ENCODE results near the gene LZTR1.

Gene LZTR1

DNA sequence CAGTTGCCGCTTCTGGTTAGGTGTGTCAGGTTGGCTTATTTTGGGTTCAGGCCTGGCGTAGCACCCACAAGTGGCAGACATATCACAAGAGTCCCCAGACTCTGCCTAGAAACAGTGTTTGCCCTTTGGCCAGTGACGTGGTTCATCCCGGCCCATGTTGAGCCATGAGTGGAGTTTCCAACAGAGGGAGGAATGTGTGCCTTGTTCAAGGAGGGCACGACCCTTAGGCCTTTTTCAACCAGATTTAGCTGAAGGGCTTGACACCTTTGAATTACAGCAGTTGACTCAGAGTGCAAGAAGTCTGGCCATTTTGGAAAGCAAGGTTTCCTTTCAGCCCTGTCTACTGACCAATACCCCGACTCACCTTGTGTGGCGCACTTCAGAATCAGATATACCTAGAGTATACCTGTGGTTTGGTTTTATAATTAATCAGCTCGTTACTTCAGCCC lies 30.1 kb upstream of the LZTR1 start:
- Histone ChIP-seq H3K9ac (ENCODE audit: low read length) (no peak overlapping the region), H4K20me1 (ENCODE audit: insufficient read depth, low read length) (peaks cover 31% of the 10 kb centered on the region)

GRCh38 chr22:20952544-20953341 lies 29.4 kb upstream of the LZTR1 start:
- H3K4me3 ChIP-seq (ENCODE audit: low read length): no peak overlapping the region
- no peaks in the 10 kb centered on the region for H3K4me1 ChIP-seq (ENCODE audit: low read length)
- TF ChIP-seq CTCF (IDR thresholded peaks at IDR 0.05; ENCODE audit: low read length) (no peak), EZH2 (optimal IDR thresholded peaks at IDR 0.05; ENCODE audit: low read depth, low read length) (no peak), EZH2phosphoT487 (IDR thresholded peaks at IDR 0.05; ENCODE audit: low read length) (no peak)
- no peaks in the 10 kb centered on the region; the same call in 1 of the 2 replicates for H3F3A ChIP-seq (ENCODE audit: insufficient read depth, low read length)
- no peak overlapping the region for H2AFZ ChIP-seq (ENCODE audit: low read length)
- no peaks in the 10 kb centered on the region for H3K27me3 ChIP-seq (replicated peaks; ENCODE audit: insufficient read depth, low read length)
- peaks cover 58% of the 10 kb centered on the region for H3K79me2 ChIP-seq (ENCODE audit: low read length)
- H3K36me3 ChIP-seq (replicated peaks; ENCODE audit: insufficient read depth, low read length): peaks cover 9% of the 10 kb centered on the region
- peaks cover 27% of the 10 kb centered on the region for H4K20me1 ChIP-seq (ENCODE audit: insufficient read depth, low read length)
- DNase-seq: no peak
- H3K9me2 ChIP-seq (replicated peaks; ENCODE audit: insufficient read depth, low read length): no peaks in the 10 kb centered on the region
- H3K9ac ChIP-seq (ENCODE audit: low read length): no peak overlapping the region
- no peak overlapping the region for H3K4me2 ChIP-seq (ENCODE audit: low read depth, low read length)
- no peaks in the 10 kb centered on the region for H3K9me3 ChIP-seq (replicated peaks; ENCODE audit: insufficient read depth, low read length)
- no peak overlapping the region for H3K27ac ChIP-seq (ENCODE audit: low read length)

More for the DNA sequence above, 30.1 kb upstream of the LZTR1 start:
- Histone ChIP-seq H3K9me2 (replicated peaks; ENCODE audit: insufficient read depth, low read length) (no peaks in the 10 kb centered on the region), H3K79me2 (ENCODE audit: low read length) (peaks cover 66% of the 10 kb centered on the region), H3K36me3 (replicated peaks; ENCODE audit: insufficient read depth, low read length) (peaks cover 9% of the 10 kb centered on the region), H3K4me3 (ENCODE audit: low read length) (no peak overlapping the region), H3K27me3 (replicated peaks; ENCODE audit: insufficient read depth, low read length) (no peaks in the 10 kb centered on the region), H3K27ac (ENCODE audit: low read length) (no peak overlapping the region), H3K4me2 (ENCODE audit: low read depth, low read length) (no peak overlapping the region), H2AFZ (ENCODE audit: low read length) (no peak overlapping the region), H3K4me1 (ENCODE audit: low read length) (no peaks in the 10 kb centered on the region), H3F3A (ENCODE audit: insufficient read depth, low read length) (no peaks in the 10 kb centered on the region; the same call in 1 of the 2 replicates), H3K9me3 (replicated peaks; ENCODE audit: insufficient read depth, low read length) (no peaks in the 10 kb centered on the region)
- TF ChIP-seq EZH2 (optimal IDR thresholded peaks at IDR 0.05; ENCODE audit: low read depth, low read length) (no peak), CTCF (IDR thresholded peaks at IDR 0.05; ENCODE audit: low read length) (no peak), EZH2phosphoT487 (IDR thresholded peaks at IDR 0.05; ENCODE audit: low read length) (no peak)
- no peak for DNase-seq

DNA sequence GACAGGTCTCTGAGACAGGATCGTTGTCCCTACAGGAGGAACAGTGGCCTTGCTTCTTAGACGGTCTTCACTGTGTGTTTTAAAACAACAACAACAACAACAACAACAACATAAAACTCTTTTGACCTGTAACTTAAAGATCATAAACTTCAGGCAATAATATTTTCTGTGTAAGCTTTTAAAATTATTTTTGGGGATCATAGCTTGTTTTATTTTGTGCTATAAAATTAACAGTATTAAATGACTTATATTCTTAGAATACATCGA lies 28.8 kb upstream of the LZTR1 start:
- Histone ChIP-seq H3K4me1 (ENCODE audit: low read length) (no peaks in the 10 kb centered on the region), H3K9me2 (replicated peaks; ENCODE audit: insufficient read depth, low read length) (no peaks in the 10 kb centered on the region), H2AFZ (ENCODE audit: low read length) (no peak overlapping the region), H3K27ac (ENCODE audit: low read length) (no peak overlapping the region), H3K4me2 (ENCODE audit: low read depth, low read length) (no peak overlapping the region), H3K79me2 (ENCODE audit: low read length) (peaks cover 53% of the 10 kb centered on the region), H3K4me3 (ENCODE audit: low read length) (no peak overlapping the region), H3K9ac (ENCODE audit: low read length) (no peak overlapping the region), H3K9me3 (replicated peaks; ENCODE audit: insufficient read depth, low read length) (no peaks in the 10 kb centered on the region), H3K36me3 (replicated peaks; ENCODE audit: insufficient read depth, low read length) (peaks cover 9% of the 10 kb centered on the region), H4K20me1 (ENCODE audit: insufficient read depth, low read length) (peaks cover 22% of the 10 kb centered on the region), H3F3A (ENCODE audit: insufficient read depth, low read length) (no peaks in the 10 kb centered on the region; the same call in 1 of the 2 replicates), H3K27me3 (replicated peaks; ENCODE audit: insufficient read depth, low read length) (no peaks in the 10 kb centered on the region)
- TF ChIP-seq EZH2phosphoT487 (IDR thresholded peaks at IDR 0.05; ENCODE audit: low read length): no peak
- no peak for TF ChIP-seq CTCF (IDR thresholded peaks at IDR 0.05; ENCODE audit: low read length)
- no peak for TF ChIP-seq EZH2 (optimal IDR thresholded peaks at IDR 0.05; ENCODE audit: low read depth, low read length)
- no peak for DNase-seq

Measured in MM.1S (cell line).